Heart left ventricle (tissue), 16 donors: ENCODE results near the gene EVI5L. TPM values are rescaled to one million over a fixed set of nuclear protein-coding genes. Genes with fewer than 3 reads are reported as not detected.

Experiments used
- ATAC-seq, 4 donors: fragments of 200-7000 bp; cut with Tn5 transposase; one replicate each; pipeline ENCODE4 v1.9.1; 2020 to 2022; ENCODE audit warnings: moderate library complexity in 4 of 4, mild to moderate bottlenecking in 3 of 4, moderate number of reproducible peaks in 1 of 4
- DNase-seq, 5 donors: peaks; one replicate each; pipeline ENCODE4 v3.0.0-alpha.2; 2020
- H3K27ac ChIP-seq, 12 donors: fragments of 200-600 bp; sonication (generic) in 4 of 12; one replicate each; pipeline versions ENCODE4 v1.5.0 to v1.8.0; 2016 to 2022; ENCODE audit warnings: mild to moderate bottlenecking in 2 of 12
- H3K27me3 ChIP-seq, 9 donors: fragments of 200-600 bp; sonication (generic) in 2 of 9; one replicate each; pipeline versions ENCODE4 v1.5.1 to v1.8.0; 2016 to 2022; ENCODE audit warnings: mild to moderate bottlenecking in 3 of 9
- H3K36me3 ChIP-seq, 9 donors: fragments of 200-600 bp; sonication (generic) in 2 of 9; one replicate each; pipeline versions ENCODE4 v1.5.0 to v1.8.0; 2018 to 2022; ENCODE audit warnings: mild to moderate bottlenecking in 2 of 9
- H3K4me1 ChIP-seq, 12 donors: fragments of 200-600 bp; sonication (generic) in 4 of 12; one replicate each; pipeline versions ENCODE4 v1.5.0 to v1.8.0; 2016 to 2022; ENCODE audit warnings: mild to moderate bottlenecking in 3 of 12
- H3K4me3 ChIP-seq, 12 donors: fragments of 200-600 bp; sonication (generic) in 4 of 12; one replicate each; pipeline versions ENCODE4 v1.5.0 to v1.8.0; 2017 to 2022; ENCODE audit warnings: mild to moderate bottlenecking in 9 of 12, moderate library complexity in 4 of 12
- H3K9me3 ChIP-seq, 12 donors: fragments of 200-600 bp; sonication (generic) in 4 of 12; one replicate each; pipeline versions ENCODE4 v1.5.0 to v1.8.0; 2016 to 2022; ENCODE audit warnings: mild to moderate bottlenecking in 1 of 12
- POLR2A ChIP-seq, 2 donors: fragments of 450-650 bp; IDR thresholded peaks; one replicate each; pipeline ENCODE4 v1.6.1; 2017; ENCODE audit warnings: antibody characterized with exemption in 2 of 2, mild to moderate bottlenecking in 2 of 2, moderate library complexity in 2 of 2
- WGBS, 4 donors: extraction: QIAGEN DNeasy Blood & Tissue Kit in 2 of 4; methylation state at CpG; one replicate each; pipeline versions ENCODE4 v1.1.5 to v1.1.7; 2013 to 2018; 5-methylcytosine and 5-hydroxymethylcytosine counted together
- intact Hi-C, 10 donors: fragments of 100-400 bp; cut with DNase I; formaldehyde crosslinking; loops; one replicate each; pipeline versions ENCODE4 v1.11.1 to v1.14.2; 2022
- polyA plus RNA-seq, 2 donors: library from polyadenylated mRNA; stranded (reverse); fragments of 200-250 nt; gene quantifications; one replicate each; pipeline ENCODE4 v1.2.3, GENCODE V29; 2013
- total RNA-seq, 9 donors: library from RNA; depleted of rRNA in 2 of 9; stranded (reverse); fragments of >200 nt in 2 of 9; fragmentation: NEBNext Ultra II Directional in 3 of 9; extraction: Animal tissue kit (Norgen Biotek cat#: 25700) in 3 of 9; gene quantifications; one replicate each; pipeline versions ENCODE4 v1.1.0 to v1.2.4, GENCODE V29; 2016 to 2023
- TF ChIP-seq, protein P1 (sequence below), 12 donors: fragments of 200-600 bp; sonication (generic) in 4 of 12; IDR thresholded peaks; one replicate each; pipeline versions ENCODE4 v1.5.0 to v1.8.0; 2018 to 2022; ENCODE audit warnings: antibody characterized with exemption in 12 of 12, mild to moderate bottlenecking in 5 of 12
- donor health status: ischemic (EF 13 %, LVEDD 7.1; RV severe dilation, severe dysfunction).
- donor health status: healthy with polysubstance abuse.
- donor health status: DM: no; HTN: yes; CAD: no.
- donor health status: DM: no; HTN: no; CAD: no.
- donor health status: ischemic (EF 25% LVEDD 6.9; RV normal size, moderate dysfunction).
- donor health status: ischemic (EF 25% LVEDD 5.7; RV mildly dilated, moderate dysfunction).
- donor health status: healthy.
- donor health status: DM: yes; HTN: yes; CAD: no.
- donor health status: ischemic (EF 35%, LVEDD 5.7; RV mildly dilated, moderate dysfunction).
- donor health status: nonischemic (EF 11% LVEDD 7.7; RV severe dilation, severe dysfunction).
- donor health status: DM: yes; HTN: yes; CAD: no.
- donor health status: PGD.
- donor health status: ischemic (EF 29% LVEDD 5.4; RV normal size, mild dysfunction).
- donor health status: nonischemic (EF 23%, LVEDD 6.1; RV moderate dilation, normal function).

EVI5L gene
- total and polyA plus RNA-seq, 11 donors = 18.2 to 41.9 (median 22.1) TPM

DNA sequence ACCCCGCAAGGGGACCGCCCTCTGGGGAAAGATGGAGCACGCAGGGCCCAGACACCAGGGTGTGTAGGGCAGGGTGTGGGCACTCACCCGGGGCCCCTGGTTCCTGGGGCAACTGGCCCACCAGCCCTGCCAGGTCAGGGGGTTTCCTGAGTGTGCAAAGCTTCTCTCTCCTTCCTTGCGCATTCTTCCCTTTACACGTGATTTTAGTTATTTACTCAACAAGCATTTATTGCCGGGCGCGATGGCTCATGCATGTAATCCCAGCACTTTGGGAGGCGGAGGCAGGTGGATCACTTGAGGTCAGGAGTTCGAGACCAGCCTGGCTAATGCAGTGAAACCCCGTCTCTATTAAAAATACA, 23.7 kb downstream of the EVI5L start:
- peaks cover 0 to 7% (median 0%) of the 10 kb centered on the region in 9 donors for H3K36me3 ChIP-seq

GRCh38 chr19:7855426-7856108, 25.5 kb downstream of the EVI5L start:
- H3K27ac ChIP-seq = no peak overlapping the region
- no peak overlapping the region for H3K4me3 ChIP-seq
- peaks cover 0 to 8% (median 0%) of the 10 kb centered on the region in 9 donors for H3K36me3 ChIP-seq
- H3K9me3 ChIP-seq = no peaks in the 10 kb centered on the region
- intact Hi-C loops = loop anchor here in 5 of 10 donors (2.0 to 10.0 kb wide), 5 partner anchors 47 to 399 kb away; partner anchors contain the start of genes MAP2K7 (in 2 of the 5) and SNAPC2 (in 1 of the 5)
- H3K4me1 ChIP-seq = peaks cover 0 to 9% (median 4%) of the 10 kb centered on the region in 12 donors
- ATAC-seq (no peak), DNase-seq (no peak)
- H3K27me3 ChIP-seq = no peaks in the 10 kb centered on the region
- TF ChIP-seq POLR2A (IDR thresholded peaks at IDR 0.05) = no peak
- TF ChIP-seq, protein P1, sequence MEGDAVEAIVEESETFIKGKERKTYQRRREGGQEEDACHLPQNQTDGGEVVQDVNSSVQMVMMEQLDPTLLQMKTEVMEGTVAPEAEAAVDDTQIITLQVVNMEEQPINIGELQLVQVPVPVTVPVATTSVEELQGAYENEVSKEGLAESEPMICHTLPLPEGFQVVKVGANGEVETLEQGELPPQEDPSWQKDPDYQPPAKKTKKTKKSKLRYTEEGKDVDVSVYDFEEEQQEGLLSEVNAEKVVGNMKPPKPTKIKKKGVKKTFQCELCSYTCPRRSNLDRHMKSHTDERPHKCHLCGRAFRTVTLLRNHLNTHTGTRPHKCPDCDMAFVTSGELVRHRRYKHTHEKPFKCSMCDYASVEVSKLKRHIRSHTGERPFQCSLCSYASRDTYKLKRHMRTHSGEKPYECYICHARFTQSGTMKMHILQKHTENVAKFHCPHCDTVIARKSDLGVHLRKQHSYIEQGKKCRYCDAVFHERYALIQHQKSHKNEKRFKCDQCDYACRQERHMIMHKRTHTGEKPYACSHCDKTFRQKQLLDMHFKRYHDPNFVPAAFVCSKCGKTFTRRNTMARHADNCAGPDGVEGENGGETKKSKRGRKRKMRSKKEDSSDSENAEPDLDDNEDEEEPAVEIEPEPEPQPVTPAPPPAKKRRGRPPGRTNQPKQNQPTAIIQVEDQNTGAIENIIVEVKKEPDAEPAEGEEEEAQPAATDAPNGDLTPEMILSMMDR (IDR thresholded peaks at IDR 0.05) = no peak
- WGBS, 4 donors = 89 to 94% (median 92%) methylated on average over 26 of the region's 26 CpGs

More for the DNA sequence above, 23.7 kb downstream of the EVI5L start:
- intact Hi-C loops = loop anchor here in 6 of 10 donors (2.0 to 10.0 kb wide), 7 partner anchors 49 to 401 kb away; partner anchors contain the start of genes MAP2K7 (in 3 of the 6), SNAPC2 (in 3 of the 6) and CTXN1 (in 1 of the 6)
- TF ChIP-seq, protein P1 (IDR thresholded peaks at IDR 0.05) = no peak
- no peak for TF ChIP-seq POLR2A (IDR thresholded peaks at IDR 0.05)
- WGBS, 4 donors = 89 to 94% (median 92%) methylated on average over 12 of the region's 12 CpGs
- H3K9me3 ChIP-seq = no peaks in the 10 kb centered on the region
- no peak for ATAC-seq
- H3K4me3 ChIP-seq = no peak overlapping the region
- peaks cover 0 to 21% (median 4%) of the 10 kb centered on the region in 12 donors for H3K4me1 ChIP-seq
- no peak for DNase-seq
- H3K27ac ChIP-seq = no peak overlapping the region
- no peaks in the 10 kb centered on the region for H3K27me3 ChIP-seq

- no peaks in the 10 kb centered on the region for H3K9me3 ChIP-seq
- H3K4me3 ChIP-seq = no peak overlapping the region
- peaks cover 0 to 11% (median 4%) of the 10 kb centered on the region in 12 donors for H3K4me1 ChIP-seq
- H3K27ac ChIP-seq = no peak overlapping the region
- peaks cover 0 to under 1% (median 0%) of the 10 kb centered on the region in 9 donors for H3K27me3 ChIP-seq
- 92 to 94% (median 93%) methylated on average over 15 to 16 of the region's 16 CpGs for WGBS, 4 donors
- peaks cover 0 to 8% (median 0%) of the 10 kb centered on the region in 9 donors for H3K36me3 ChIP-seq
- DNase-seq (no peak), ATAC-seq (no peak)
- TF ChIP-seq POLR2A (IDR thresholded peaks at IDR 0.05) = no peak
- TF ChIP-seq, protein P1 (IDR thresholded peaks at IDR 0.05) = no peak
- intact Hi-C loops = loop anchor here in 4 of 10 donors (5.0 to 10.0 kb wide), 4 partner anchors 46 to 399 kb away; partner anchors contain the start of genes MAP2K7 (in 2 of the 4) and SNAPC2 (in 1 of the 4)
These were observed 26.1 kb downstream of the EVI5L start for GRCh38 chr19:7856109-7856591.
